Neural cell (in vitro differentiated cells): ENCODE data around the gene SPHK2. TPM values are rescaled to one million over a fixed set of nuclear protein-coding genes. Genes with fewer than 3 reads are reported as not detected.

ENCODE experiments used
- H2AFZ ChIP-seq: fragments of 200-600, 300-800 bp; sonication (generic), shearing (Covaris generic); 2 replicates; pipeline ENCODE4 v1.6.0; 2014; ENCODE audit warnings: low read depth, mild to moderate bottlenecking, antibody characterized with exemption, low read length, moderate library complexity
- H3F3A ChIP-seq: fragments of 200-600 bp; shearing (Covaris generic); 2 replicates; pipeline ENCODE4 v1.6.1; 2016; ENCODE audit warnings: mild to moderate bottlenecking, moderate library complexity, mixed read lengths, antibody characterized with exemption, low read length; ENCODE audit not compliant: insufficient read depth, poor library complexity, severe bottlenecking
- H3K27ac ChIP-seq: fragments of 200-600, 300-800 bp; sonication (generic), shearing (Covaris generic); 2 replicates; pipeline ENCODE4 v1.5.1; 2014; ENCODE audit warnings: mild to moderate bottlenecking, low read length, moderate library complexity
- H3K27me3 ChIP-seq: fragments of 300-800, 200-600 bp; sonication (generic), shearing (Covaris generic); 2 replicates; pipeline ENCODE4 v1.6.0; 2014; ENCODE audit warnings: mild to moderate bottlenecking, low read depth, low read length, moderate library complexity; ENCODE audit not compliant: insufficient read depth
- H3K36me3 ChIP-seq: fragments of 300-800, 200-600 bp; sonication (generic), shearing (Covaris generic); 2 replicates; pipeline ENCODE4 v1.5.1; 2014; ENCODE audit warnings: mild to moderate bottlenecking, antibody characterized with exemption, low read length, moderate library complexity; ENCODE audit not compliant: insufficient read depth
- H3K4me2 ChIP-seq: fragments of 300-800, 200-600 bp; sonication (generic), shearing (Covaris generic); 2 replicates; pipeline ENCODE4 v1.6.0; 2014; ENCODE audit warnings: mild to moderate bottlenecking, low read length
- H3K4me3 ChIP-seq: fragments of 300-800, 200-600 bp; sonication (generic), shearing (Covaris generic); 2 replicates; pipeline ENCODE4 v1.5.1; 2014; ENCODE audit warnings: mild to moderate bottlenecking, low read length, moderate library complexity
- H3K79me2 ChIP-seq: fragments of 200-600 bp; shearing (Covaris generic); replicated peaks from 2 replicates; pipeline ENCODE4 v1.6.0; 2014; ENCODE audit warnings: mild to moderate bottlenecking, low read length, moderate library complexity; ENCODE audit not compliant: insufficient read depth
- H3K9ac ChIP-seq: fragments of 300-800, 200-600 bp; sonication (generic), shearing (Covaris generic); 2 replicates; pipeline ENCODE4 v1.6.1; 2016; ENCODE audit warnings: mild to moderate bottlenecking, low read length, mixed read lengths
- H3K9me2 ChIP-seq: fragments of 200-600 bp; shearing (Covaris generic); 2 replicates; pipeline ENCODE4 v1.6.1; 2016; ENCODE audit warnings: mild to moderate bottlenecking, low read length, mixed read lengths; ENCODE audit not compliant: insufficient read depth
- H3K9me3 ChIP-seq: fragments of 200-600, 300-800 bp; sonication (generic), shearing (Covaris generic); 2 replicates; pipeline ENCODE4 v1.6.1; 2016; ENCODE audit warnings: mild to moderate bottlenecking, mixed run types, low read length, moderate library complexity, mixed read lengths
- H4K20me1 ChIP-seq: fragments of 200-600 bp; shearing (Covaris generic); 2 replicates; pipeline ENCODE4 v1.6.1; 2016; ENCODE audit warnings: mild to moderate bottlenecking, mixed run types; ENCODE audit not compliant: insufficient read depth
- EP300 ChIP-seq: fragments of 450-650 bp; conservative IDR thresholded peaks from 2 replicates; pipeline ENCODE4 v1.6.1; 2014; ENCODE audit warnings: antibody characterized with exemption, mild to moderate bottlenecking, moderate library complexity; ENCODE audit not compliant: poor library complexity, severe bottlenecking
- EZH2 ChIP-seq: fragments of 200-600, 300-800 bp; shearing (Covaris generic), sonication (generic); IDR thresholded peaks from 2 replicates; pipeline ENCODE4 v1.6.1; 2014; ENCODE audit warnings: antibody characterized with exemption, low read length, borderline replicate concordance, mild to moderate bottlenecking; ENCODE audit not compliant: insufficient read depth, poor library complexity, severe bottlenecking
- MXI1 ChIP-seq: fragments of 450-650 bp; conservative IDR thresholded peaks from 2 replicates; pipeline ENCODE4 v1.6.1; 2014; ENCODE audit warnings: antibody characterized with exemption, mild to moderate bottlenecking; ENCODE audit not compliant: poor library complexity, severe bottlenecking
- POLR2AphosphoS5 ChIP-seq: IDR thresholded peaks from 2 replicates; pipeline ENCODE4 v1.6.1; 2012
- RAD21 ChIP-seq: fragments of 450-650 bp; conservative IDR thresholded peaks from 2 replicates; pipeline ENCODE4 v1.6.1; 2014; ENCODE audit warnings: antibody characterized with exemption, mild to moderate bottlenecking, moderate library complexity
- REST ChIP-seq: IDR thresholded peaks from 2 replicates; pipeline ENCODE4 v1.6.1; 2012; ENCODE audit warnings: borderline replicate concordance
- SMC3 ChIP-seq: fragments of 450-650 bp; conservative IDR thresholded peaks from 2 replicates; pipeline ENCODE4 v1.6.1; 2014; ENCODE audit warnings: antibody characterized with exemption, mild to moderate bottlenecking, moderate library complexity; ENCODE audit not compliant: poor library complexity
- TAF1 ChIP-seq: IDR thresholded peaks from 2 replicates; pipeline ENCODE4 v1.6.1; 2012; ENCODE audit warnings: low read depth
- polyA plus RNA-seq: library from polyadenylated mRNA; depleted of rRNA; stranded (reverse); fragments of >200 nt; gene quantifications from 2 replicates; pipeline ENCODE4 v1.2.3, GENCODE V29; 2014
- TF ChIP-seq, protein P1 (sequence below): fragments of 450-650 bp; IDR thresholded peaks from 2 replicates; pipeline ENCODE4 v1.5.1; 2014; ENCODE audit warnings: antibody characterized with exemption, mild to moderate bottlenecking, moderate library complexity; ENCODE audit not compliant: poor library complexity, severe bottlenecking

Gene SPHK2
- polyA plus RNA-seq, 1 donor from 2014 or later: 22.6 TPM

- Histone ChIP-seq H4K20me1 (no peaks in the 10 kb centered on the region), H3K79me2 (no peaks in the 10 kb centered on the region), H3K4me3 (peak overlapping the region; percentile 66), H3K9me3 (no peaks in the 10 kb centered on the region), H2AFZ (no peak overlapping the region), H3K4me2 (peak overlapping the region; percentile 62), H3K9me2 (no peaks in the 10 kb centered on the region), H3K27ac (peak overlapping the region; percentile 73), H3K36me3 (no peaks in the 10 kb centered on the region), H3K9ac (peak overlapping the region; percentile 51), H3F3A (peaks cover under 1% of the 10 kb centered on the region), H3K27me3 (no peaks in the 10 kb centered on the region)
- TF ChIP-seq SMC3 (no peak), MXI1 (no peak), POLR2AphosphoS5 (no peak), TAF1 (no peak), REST (no peak), EZH2 (no peak), RAD21 (no peak), EP300 (no peak)
- TF ChIP-seq, protein P1, sequence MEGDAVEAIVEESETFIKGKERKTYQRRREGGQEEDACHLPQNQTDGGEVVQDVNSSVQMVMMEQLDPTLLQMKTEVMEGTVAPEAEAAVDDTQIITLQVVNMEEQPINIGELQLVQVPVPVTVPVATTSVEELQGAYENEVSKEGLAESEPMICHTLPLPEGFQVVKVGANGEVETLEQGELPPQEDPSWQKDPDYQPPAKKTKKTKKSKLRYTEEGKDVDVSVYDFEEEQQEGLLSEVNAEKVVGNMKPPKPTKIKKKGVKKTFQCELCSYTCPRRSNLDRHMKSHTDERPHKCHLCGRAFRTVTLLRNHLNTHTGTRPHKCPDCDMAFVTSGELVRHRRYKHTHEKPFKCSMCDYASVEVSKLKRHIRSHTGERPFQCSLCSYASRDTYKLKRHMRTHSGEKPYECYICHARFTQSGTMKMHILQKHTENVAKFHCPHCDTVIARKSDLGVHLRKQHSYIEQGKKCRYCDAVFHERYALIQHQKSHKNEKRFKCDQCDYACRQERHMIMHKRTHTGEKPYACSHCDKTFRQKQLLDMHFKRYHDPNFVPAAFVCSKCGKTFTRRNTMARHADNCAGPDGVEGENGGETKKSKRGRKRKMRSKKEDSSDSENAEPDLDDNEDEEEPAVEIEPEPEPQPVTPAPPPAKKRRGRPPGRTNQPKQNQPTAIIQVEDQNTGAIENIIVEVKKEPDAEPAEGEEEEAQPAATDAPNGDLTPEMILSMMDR: no peak
These were observed 14.1 kb downstream of the SPHK2 start for GRCh38 chr19:48633148-48634035.

GRCh38 chr19:48634036-48634342 lies 14.7 kb downstream of the SPHK2 start:
- peaks cover 7% of the 10 kb centered on the region for H3F3A ChIP-seq
- peak overlapping the region; percentile 73 for H3K27ac ChIP-seq
- peak overlapping the region; percentile 62 for H3K4me2 ChIP-seq

More at GRCh38 chr19:48634036-48634342, 14.7 kb downstream of the SPHK2 start:
- H3K9ac ChIP-seq: peak overlapping the region; percentile 51
- no peak overlapping the region for H2AFZ ChIP-seq
- no peaks in the 10 kb centered on the region for H3K27me3 ChIP-seq
- H3K36me3 ChIP-seq: no peaks in the 10 kb centered on the region
- H3K9me3 ChIP-seq: no peaks in the 10 kb centered on the region
- no peaks in the 10 kb centered on the region for H4K20me1 ChIP-seq
- H3K9me2 ChIP-seq: no peaks in the 10 kb centered on the region
- H3K79me2 ChIP-seq: no peaks in the 10 kb centered on the region
- peak overlapping the region; percentile 66 for H3K4me3 ChIP-seq
- TF ChIP-seq SMC3: no peak
- TF ChIP-seq, protein P1: no peak
- TF ChIP-seq REST: no peak
- TF ChIP-seq EZH2: no peak
- no peak for TF ChIP-seq POLR2AphosphoS5
- TF ChIP-seq MXI1: no peak
- no peak for TF ChIP-seq RAD21
- TF ChIP-seq TAF1: no peak
- TF ChIP-seq EP300: no peak
